PC-9 (cell line): Measurements from ENCODE around the gene AGBL3.

Experiments
- CTCF ChIP-seq: fragments of 200-600 bp; sonication (generic); conservative IDR thresholded peaks from 2 replicates; pipeline ENCODE4 v1.6.1; 2017; ENCODE audit warnings: mixed run types, antibody characterized with exemption, mild to moderate bottlenecking, moderate library complexity
- EZH2 ChIP-seq: fragments of 200-600 bp; sonication (generic); IDR thresholded peaks from 2 replicates; pipeline ENCODE4 v1.8.0; 2017; ENCODE audit warnings: antibody characterized with exemption, low read depth

- TF ChIP-seq CTCF: no peak
- no peak for TF ChIP-seq EZH2
Measured at GRCh38 chr7:135035252-135035651, 48.9 kb downstream of the AGBL3 start.
